HG02938 (cell line): ENCODE results near the gene PRSS36.
"Not testable (repeated sequence)": the region's sequence is repeated elsewhere in the genome, so short reads cannot be mapped to it uniquely, and the experiment has no call there.

Experiments
- ATAC-seq: cut with Tn5 transposase; IDR thresholded peaks from one replicate; pipeline ENCODE4 v1.9.1; 2021; ENCODE audit warnings: mild to moderate bottlenecking, moderate library complexity; ENCODE audit not compliant: unreplicated experiment

PRSS36 gene

DNA sequence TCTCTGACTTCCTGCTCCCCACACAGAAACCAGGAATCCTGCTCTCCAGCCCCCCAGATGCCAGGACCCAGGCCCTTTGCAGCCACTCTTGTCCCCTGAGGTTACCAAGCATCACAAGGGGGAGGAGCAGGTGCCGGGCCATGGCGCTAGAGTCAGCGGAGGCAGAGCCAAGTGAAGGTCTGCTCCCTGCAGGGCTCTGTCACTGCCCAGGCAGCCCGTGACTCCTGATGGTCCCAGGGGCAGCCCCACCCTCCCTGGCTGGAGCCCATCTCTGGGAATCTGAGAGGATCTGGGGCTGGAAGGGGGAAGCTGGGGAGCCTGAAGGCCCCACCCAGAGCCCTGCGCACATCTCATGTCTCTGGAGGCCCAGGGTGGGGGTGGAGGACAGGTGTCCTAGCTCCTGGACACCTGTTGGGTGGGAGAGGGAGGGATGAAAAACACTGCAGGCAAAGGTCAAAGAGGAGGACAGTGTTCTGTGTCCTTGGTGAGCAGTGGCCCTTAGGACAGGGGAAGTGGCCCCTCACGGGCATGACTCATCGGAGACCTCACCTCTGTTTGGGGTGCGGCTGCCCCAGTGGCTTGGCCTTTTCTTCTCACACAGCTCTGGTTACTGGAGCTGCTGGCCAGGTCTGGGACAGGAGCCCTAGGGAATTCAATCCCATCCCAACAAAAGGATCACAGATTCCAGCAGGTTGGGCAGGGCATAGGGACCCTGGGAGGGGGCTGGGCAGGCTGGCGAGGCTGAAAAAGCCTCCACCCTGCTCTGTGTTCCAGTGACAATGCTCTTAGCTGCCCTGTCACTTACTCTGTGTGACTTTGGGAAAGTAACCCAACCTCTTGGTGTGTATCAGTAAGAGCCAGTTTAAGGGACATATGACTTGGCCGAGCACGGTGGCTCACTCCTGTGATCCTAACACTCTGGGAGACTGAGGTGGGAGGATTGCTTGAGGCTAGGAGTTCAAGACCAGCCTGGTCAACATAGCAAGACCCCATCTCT, at the start of gene PRSS36:
Gene PRSS36, minus strand, starts transcription at position 173 of the 997 bp plus-strand sequence. Its CDS starts 31 bp downstream, at position 142.
- ATAC-seq: no peak

DNA sequence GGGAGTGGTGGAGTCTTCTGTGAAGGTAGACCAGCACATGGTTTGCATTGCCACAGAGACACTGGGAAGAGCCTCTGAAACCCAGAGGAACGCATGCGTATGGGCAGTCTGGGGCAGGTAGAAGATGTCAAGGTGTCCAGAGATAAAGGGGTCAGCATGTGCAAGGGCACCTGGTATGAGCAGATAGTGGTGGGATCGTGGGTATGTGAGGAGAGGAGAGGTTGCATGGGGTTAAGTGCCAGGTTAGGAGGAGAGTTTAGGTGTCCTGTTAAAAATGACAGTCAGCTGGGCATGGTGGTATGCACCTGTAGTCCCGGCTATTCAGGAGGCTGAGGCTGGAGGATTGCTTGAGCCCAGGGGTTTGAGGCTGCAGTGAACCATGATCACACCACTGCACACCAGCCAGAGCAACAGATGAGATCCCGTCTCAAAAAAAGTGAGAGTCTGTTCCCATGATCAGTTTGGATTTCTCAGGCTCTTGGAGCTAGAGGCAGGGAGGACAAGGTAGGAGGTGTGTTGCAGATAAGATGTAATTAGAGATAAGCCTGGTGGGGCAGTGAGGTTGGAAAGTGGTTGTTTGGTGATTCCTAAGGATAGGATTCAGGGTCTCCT, 49.7 kb upstream of the PRSS36 start:
- ATAC-seq: no peak

DNA sequence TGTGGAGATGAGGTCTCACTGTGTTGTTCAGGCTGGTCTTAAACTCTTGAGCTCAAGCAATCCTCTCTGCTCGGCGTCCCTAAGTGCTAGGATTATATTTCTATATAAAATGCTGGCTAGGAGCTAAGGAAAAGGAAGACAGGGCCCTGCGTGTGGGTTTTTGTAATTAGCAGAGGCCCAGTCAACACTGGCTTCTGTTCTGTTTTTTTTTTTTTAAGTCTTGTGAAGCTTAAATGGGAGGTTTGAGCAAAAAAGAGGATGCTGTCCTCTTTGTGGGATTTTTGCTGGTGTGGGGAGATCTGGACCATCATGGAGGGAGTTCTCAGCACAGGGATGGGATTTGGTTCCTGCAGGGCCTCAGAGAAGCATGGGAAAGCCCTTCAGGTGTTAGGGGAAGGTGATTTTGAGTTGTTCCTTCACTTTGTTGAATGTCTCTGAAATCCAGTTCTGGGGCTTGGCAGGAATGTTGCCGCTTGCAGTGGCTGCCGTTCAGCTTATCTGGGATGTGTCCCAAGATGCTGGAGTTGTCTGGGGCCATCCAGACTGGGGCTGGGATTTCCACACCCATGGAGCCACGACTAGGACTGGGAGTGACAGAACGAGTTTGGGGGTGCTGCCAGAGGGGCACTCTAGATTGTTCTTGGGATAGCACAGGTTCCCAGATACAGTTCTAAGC, 48.5 kb upstream of the PRSS36 start:
- no peak for ATAC-seq

GRCh38 chr16:31196324-31197088, 46.6 kb upstream of the PRSS36 start:
- ATAC-seq: no peak

DNA sequence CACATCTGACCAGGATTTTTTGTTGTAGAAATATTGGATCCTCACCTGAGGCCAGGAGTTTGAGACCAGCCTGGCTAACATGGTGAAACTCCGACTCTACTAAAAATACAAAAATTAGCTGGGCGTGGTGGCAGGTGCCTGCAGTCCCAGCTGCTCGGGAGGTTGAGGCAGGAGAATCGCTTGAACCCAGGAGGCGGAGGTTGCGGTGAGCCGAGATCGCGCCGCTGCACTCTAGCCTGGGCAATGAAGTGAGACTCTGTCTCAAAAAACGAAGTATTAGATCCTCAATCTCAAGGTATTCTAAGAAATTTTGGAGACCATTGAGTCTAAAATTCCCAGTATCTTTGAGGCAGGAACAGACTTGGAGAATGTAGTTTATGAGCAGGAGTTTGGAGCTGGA, 46.0 kb upstream of the PRSS36 start:
- not testable (repeated sequence) for ATAC-seq

DNA sequence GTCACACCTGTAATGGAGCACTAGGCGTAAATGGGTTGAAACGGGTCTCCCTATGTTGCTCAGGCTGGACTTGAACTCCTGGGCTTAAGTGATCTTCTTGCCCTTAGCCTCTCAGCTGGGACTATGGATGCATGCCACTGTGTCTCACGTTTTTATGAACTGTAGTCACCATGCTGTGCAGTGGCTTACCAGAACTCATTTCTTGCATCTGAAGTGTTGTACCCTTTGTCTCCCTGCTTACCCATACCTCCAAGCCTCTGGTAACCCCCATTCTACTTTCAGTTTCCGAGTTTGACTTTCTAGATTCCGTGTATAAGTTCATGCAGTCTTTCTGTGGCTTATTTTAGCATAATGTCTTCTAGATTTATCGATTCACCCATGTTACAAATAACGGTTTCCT, 45.0 kb upstream of the PRSS36 start:
- no peak for ATAC-seq

GRCh38 chr16:31193874-31194273, 44.0 kb upstream of the PRSS36 start:
- ATAC-seq: no peak

DNA sequence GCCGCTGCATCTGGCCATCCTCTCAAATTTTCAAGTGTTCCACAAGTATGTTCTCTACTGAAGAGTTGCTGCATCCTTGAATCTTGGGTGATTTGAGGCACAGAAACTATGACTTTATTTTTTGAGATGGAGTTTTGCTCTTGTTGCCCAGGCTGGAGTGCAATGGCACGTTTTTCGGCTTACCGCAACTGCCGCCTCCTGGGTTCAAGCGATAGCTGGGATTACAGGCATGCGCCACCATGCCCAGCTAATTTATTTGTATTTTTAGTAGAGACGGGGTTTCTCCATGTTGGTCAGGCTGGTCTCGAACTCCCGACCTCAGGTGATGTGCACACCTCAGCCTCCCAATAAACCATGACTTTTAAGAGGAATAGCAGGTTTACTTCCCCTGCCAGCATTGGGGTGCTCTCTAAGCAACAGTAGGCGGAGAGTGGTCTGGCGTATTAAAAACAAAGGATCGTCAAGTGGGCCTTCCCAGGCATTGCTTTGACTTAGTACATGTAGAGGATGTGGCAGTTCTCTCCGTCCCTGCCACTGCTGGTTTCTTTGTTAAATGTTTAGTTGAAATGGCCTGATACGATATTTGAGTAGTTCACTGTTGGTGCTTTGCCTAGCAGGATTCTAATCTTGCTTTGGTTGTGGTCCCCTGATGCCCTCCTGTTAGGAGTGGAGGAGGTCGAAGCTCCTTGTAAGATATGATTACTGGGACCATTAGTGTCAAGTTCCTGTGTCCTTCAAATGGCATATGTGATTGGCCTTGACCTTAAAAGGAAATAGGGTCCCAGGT, 43.2 kb upstream of the PRSS36 start:
- no peak for ATAC-seq

DNA sequence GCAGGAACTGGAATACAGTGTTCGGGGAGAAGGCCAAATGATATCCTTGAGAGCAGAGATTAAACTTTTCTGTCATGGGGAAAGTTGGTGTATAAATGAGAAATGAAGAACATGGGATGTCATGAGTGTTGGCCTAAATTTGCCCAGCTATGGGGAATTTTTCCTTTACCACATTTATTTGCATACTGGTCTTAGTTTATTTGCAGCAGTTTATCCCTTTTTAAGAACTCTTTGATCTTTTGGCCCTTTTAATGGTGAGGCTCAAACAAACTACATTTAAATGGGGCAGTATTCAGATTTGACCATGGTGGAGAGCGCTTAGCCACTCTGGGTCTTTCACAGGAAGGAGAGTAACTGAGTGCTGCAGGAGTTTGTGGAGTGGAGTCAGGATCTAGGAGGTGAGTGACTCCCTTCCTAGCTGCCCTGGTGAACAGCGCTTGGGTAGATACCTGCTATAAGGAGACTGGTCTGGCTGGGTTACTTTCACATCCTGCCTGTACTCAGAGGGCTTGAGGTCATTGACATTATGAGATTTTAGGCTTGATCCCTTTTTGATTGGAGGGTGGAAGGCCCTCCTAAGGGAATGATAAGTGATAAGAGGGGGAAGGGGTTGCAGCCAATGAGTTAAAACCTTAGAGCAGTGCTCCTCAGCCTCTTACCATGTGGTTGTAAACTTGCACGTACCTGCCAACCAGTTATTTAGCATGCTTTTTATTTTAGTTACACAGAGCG, 42.0 kb upstream of the PRSS36 start:
- ATAC-seq: no peak

GRCh38 chr16:31190818-31191444, 41.1 kb upstream of the PRSS36 start:
- no peak for ATAC-seq

DNA sequence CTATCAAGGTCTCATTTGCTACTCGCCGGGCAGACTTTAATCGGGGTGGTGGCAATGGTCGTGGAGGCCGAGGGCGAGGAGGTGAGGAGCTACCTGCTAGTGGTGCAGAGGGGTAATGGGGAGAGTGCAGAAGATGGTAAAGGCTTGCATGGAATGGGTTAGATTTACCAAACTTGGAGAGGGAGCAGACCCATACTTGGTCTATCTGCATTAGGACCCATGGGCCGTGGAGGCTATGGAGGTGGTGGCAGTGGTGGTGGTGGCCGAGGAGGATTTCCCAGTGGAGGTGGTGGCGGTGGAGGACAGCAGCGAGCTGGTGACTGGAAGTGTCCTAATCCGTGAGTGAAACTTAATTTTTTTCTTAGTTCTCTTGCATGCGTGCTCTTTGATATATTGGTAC, 40.2 kb upstream of the PRSS36 start:
- ATAC-seq: no peak

GRCh38 chr16:31189412-31189778, 39.5 kb upstream of the PRSS36 start:
- no peak for ATAC-seq

DNA sequence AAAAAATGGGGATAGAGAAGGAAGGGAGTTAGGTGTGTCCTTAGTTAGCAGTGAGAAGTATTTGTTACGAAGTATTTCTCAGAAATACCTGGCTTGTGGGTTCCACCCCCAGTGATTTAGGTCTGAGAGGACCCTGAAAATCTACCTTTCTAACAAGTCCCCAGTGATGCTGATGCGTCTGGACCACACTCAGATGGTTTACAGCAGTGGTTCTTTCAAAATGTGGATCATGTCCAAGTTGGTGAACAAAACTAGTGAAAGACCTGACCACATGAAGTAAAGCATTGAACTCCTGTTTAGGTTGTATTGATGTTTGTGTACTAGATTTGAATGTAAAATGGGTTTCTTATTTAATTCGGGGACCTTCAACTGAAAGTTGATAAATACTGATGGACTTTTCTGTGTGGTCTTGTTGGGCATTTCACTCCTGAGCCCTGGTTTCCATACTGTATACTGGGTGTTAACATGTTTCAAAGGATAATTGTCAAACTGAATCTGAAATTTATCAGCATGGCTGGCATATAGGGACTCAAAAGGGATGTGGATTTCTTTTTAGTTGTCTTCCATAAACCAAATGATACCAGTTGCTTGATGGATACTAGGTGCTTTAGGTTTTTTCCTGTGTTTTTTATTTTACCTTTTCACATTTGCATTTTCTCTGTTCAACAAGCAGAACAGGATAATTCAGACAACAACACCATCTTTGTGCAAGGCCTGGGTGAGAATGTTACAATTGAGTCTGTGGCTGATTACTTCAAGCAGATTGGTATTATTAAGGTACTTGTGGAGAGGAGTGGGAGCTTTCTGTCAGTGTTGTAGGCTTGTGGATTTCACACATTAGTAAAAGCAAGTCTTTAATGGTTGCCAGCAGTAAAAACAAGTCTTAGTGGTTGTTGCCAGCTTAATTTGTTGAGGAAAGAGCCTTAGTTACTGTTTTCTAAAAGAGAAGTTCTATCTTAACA, 38.9 kb upstream of the PRSS36 start:
- no peak for ATAC-seq

DNA sequence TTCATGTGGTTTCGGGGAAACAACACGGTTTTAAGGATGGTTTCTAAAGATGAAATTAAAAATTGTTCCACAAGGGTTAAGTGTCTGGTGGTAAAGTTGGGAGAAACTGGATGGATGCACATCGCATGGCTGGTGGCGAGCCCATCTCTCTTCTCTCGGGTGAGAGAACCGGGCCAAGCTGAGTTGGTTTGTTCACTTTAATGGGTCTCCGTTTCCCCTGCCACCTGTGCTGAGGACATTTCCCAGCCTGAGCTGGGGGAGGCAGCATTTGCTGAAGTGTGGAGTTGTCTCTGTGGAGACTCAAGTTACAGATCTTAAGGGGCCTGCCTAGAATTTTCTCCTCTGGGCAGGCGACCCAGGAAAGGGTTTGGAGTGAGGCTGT, 37.9 kb upstream of the PRSS36 start:
- ATAC-seq: no peak

DNA sequence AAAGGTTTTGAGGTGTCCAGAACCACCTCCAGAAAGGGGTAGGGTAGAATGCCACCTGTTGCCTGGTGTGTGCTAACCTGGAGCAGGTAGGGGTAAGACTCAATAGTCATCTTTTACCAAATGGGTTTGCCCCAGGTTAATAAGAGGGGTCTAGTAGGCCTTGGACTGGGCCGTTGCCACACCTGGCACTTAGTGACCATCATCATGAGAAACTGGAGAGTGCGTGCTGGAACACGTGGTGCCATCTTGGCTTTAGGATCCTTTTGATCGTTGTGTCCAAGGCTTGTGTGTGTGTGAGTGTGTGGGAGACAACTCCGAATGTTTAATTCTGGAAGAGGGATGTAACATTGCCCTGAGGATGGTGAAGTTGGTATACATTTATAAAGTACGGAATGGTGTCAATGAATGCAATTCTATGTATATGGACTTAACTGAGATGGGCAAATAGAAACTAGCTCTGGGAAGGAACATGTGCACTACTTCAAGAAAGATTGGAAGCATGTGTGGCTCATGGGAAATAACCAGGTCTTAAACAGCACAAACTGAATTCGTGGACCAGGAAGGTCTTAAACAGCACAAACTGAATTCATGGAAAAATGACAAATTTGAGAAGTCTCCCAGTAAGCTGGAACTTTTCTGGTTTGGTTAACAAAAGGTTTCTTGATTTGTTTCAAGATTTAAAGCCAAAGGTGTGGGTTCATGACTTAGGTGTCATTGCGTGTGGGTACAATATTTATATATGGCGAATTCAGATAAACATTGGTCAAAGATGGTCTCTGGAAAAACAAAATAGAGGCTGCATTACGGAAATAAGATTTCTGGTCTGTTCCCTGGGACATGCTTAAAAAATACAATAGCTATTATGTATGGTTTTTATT, 37.3 kb upstream of the PRSS36 start:
- ATAC-seq: no peak

DNA sequence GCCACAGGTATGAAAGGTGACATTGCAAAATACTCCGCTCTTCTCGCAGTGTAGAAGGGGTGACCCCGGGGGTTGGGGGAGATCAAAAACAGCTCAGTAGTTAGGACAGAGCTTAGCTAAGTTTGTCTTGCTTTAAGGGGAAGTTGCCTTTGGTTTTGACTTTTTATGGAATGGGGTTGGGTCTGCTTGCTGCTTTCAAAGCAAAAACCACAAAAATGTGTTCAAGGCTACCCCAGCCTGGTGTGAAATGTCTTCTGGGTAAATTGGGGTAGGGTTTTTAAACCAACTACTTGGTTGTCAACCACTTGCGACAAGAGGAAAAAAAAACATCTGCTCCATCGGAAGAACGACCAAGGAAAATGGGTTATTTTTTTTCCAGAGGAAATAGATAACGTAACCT, 36.3 kb upstream of the PRSS36 start:
- ATAC-seq: no peak

DNA sequence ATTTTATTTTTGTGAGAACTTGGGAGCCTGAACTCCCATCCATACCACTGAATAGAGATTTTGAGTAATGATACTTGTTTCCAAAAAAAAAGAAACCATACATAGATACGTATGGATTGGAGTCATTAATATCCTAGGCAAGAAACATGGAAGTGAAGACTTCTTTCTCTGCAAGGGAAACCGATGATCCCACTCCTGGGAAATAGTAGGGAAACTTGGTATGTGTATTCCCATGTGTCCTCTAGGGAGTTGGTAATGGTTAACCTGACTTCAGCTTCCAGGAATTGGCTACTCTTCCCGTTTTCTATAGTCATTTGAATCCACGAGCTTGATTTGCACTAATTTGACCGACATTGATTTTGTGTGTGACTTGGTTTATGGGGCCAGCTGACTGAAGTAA, 35.5 kb upstream of the PRSS36 start:
- no peak for ATAC-seq
